Neural progenitor cell (in vitro differentiated cells): ENCODE results near the gene GALNT2.

Experiments used
- EZH2 ChIP-seq: fragments of 200-600 bp; sonication (generic); IDR thresholded peaks from 2 replicates; pipeline ENCODE4 v1.6.1; 2017; ENCODE audit warnings: antibody characterized with exemption, mild to moderate bottlenecking, moderate library complexity
- EZH2phosphoT487 ChIP-seq: fragments of 200-600 bp; sonication (generic); IDR thresholded peaks from 2 replicates; pipeline ENCODE4 v1.6.1; 2017; ENCODE audit warnings: antibody characterized with exemption
- TF ChIP-seq, protein P1 (sequence below): fragments of 200-600 bp; sonication (generic); IDR thresholded peaks from 2 replicates; pipeline ENCODE4 v1.5.1; 2017; ENCODE audit warnings: antibody characterized with exemption, mild to moderate bottlenecking

DNA sequence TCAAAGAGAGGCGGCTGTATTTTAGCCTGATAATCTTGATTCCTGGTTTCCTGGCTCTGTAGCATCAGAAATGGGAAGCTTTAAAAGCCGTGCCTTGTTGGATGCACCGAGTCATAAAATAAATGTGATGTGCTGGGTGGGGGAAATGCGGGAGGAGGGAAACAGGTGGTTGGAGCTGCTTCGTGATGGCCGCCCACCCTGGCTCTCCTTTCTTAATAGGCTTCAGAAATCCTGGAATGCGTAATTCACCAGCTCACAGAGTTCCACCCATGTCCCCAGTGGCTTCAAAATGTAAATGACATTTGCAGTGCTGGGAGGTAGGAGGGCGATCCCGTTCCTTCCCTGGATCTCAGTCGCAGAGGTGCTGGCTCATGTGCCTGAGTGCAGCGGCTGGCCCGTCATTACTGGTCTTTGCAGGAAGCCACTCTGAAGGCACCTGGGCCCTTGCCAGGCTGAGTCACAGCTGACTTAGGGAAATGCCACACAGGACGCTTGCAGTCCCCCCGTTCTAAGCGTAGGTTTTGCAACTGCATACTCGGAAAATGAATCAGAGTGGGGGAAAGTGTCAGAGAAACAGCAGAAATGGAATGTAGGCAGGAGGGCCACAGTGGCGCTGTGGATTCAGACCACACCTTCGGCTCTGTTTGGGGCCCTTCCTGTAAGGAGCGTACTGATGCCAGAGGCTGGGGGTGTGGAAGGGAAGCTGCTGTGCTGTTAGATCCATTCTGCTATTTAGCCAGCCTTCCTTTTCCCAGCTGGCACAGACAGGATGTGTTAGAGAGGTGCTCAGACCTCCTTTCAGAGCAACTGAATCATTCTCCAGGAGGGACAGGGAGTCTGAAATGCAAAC, 37.6 kb downstream of the GALNT2 start:
- TF ChIP-seq, protein P1, sequence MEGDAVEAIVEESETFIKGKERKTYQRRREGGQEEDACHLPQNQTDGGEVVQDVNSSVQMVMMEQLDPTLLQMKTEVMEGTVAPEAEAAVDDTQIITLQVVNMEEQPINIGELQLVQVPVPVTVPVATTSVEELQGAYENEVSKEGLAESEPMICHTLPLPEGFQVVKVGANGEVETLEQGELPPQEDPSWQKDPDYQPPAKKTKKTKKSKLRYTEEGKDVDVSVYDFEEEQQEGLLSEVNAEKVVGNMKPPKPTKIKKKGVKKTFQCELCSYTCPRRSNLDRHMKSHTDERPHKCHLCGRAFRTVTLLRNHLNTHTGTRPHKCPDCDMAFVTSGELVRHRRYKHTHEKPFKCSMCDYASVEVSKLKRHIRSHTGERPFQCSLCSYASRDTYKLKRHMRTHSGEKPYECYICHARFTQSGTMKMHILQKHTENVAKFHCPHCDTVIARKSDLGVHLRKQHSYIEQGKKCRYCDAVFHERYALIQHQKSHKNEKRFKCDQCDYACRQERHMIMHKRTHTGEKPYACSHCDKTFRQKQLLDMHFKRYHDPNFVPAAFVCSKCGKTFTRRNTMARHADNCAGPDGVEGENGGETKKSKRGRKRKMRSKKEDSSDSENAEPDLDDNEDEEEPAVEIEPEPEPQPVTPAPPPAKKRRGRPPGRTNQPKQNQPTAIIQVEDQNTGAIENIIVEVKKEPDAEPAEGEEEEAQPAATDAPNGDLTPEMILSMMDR, result no peak
- no peak for TF ChIP-seq EZH2phosphoT487
- no peak for TF ChIP-seq EZH2
